HFF-Myc (cell line): ENCODE measurements around the gene RAB6A.

Source experiments
- DNase-seq: peaks from one replicate; pipeline ENCODE4 v3.0.0-alpha.2; 2011; ENCODE audit warnings: low read depth; ENCODE audit errors: extremely low read depth
- H3K4me3 ChIP-seq: replicated peaks from 2 replicates; pipeline ENCODE4 v1.5.1; 2011; ENCODE audit warnings: low read depth, mild to moderate bottlenecking, control low read depth, low read length
- CTCF ChIP-seq: IDR thresholded peaks from 2 replicates; pipeline ENCODE4 v1.5.1; 2012; ENCODE audit warnings: mild to moderate bottlenecking, low read depth, low read length, control low read depth; ENCODE audit errors: missing control alignments

Gene RAB6A

GRCh38 chr11:73645972-73646631, 114.8 kb downstream of the RAB6A start, which contains the start of gene PLEKHB1:
Gene PLEKHB1 (plus strand): TSS chr11:73646581. CDS start chr11:73646609, 28 bp downstream.
- TF ChIP-seq CTCF = no peak
- DNase-seq = no peak
- H3K4me3 ChIP-seq = no peak within 1 kb of the TSS

GRCh38 chr11:73645121-73645969, 115.5 kb downstream of the RAB6A start:
- TF ChIP-seq CTCF = no peak
- no peak overlapping the region for H3K4me3 ChIP-seq
- DNase-seq = no peak

GRCh38 chr11:73641668-73642067, 119.2 kb downstream of the RAB6A start:
- no peak for DNase-seq
- H3K4me3 ChIP-seq = no peak overlapping the region
- TF ChIP-seq CTCF = no peak

- no peak for DNase-seq
- no peak for TF ChIP-seq CTCF
- H3K4me3 ChIP-seq = no peak overlapping the region
Observed at GRCh38 chr11:73640592-73640991, 120.3 kb downstream of the RAB6A start.

- H3K4me3 ChIP-seq = no peak overlapping the region
- no peak for TF ChIP-seq CTCF
- no peak for DNase-seq
Observed at GRCh38 chr11:73637012-73637411, 123.9 kb downstream of the RAB6A start.

- no peak overlapping the region for H3K4me3 ChIP-seq
- no peak for TF ChIP-seq CTCF
- no peak for DNase-seq
Observed at GRCh38 chr11:73636249-73636648, 124.6 kb downstream of the RAB6A start.
